ENCODE measurements around the gene ENOPH1. TPM values are rescaled to one million over a fixed set of nuclear protein-coding genes. Genes with fewer than 3 reads are reported as not detected.

ENOPH1 gene
- total and polyA plus RNA-seq, 2 of the 4 experiments (the other 2 are of a cell fraction): 18.0 to 36.0 TPM

DNA sequence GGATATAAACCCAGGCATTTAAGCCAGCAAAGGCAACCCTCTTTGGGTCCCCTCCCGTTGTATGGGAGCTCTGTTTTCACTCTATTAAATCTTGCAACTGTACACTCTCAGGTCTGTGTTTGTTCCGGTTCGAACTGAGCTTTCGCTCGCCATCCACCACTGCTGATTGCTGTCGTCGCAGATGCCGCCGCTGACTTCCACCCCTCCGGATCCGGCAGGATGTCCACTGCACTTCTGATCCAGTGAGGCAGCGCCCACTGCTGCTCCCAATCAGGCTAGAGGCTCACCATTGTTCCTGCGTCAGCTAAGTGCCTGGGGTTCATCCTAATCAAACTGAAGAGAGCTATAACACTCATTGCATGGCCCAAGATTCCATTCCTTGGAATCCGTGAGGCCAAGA, 49.2 kb downstream of the ENOPH1 start:
- intact Hi-C loops (cut with micrococcal nuclease) (no loop called here), in situ Hi-C loops (cut with MboI; ENCODE audit: low sequenced_read_pairs) (no loop called here), dilution Hi-C loops (cut with HindIII; ENCODE audit: low sequenced_read_pairs, unreplicated experiment) (no loop called here)
- Histone ChIP-seq H3K4me2 (ENCODE audit: low read depth, low read length) (no peak overlapping the region), H3K27ac (ENCODE audit: insufficient read depth, low read length) (no peak overlapping the region), H4K8ac (ENCODE audit: low read depth in 2 of 2, low read length in 2 of 2) (no peak overlapping the region), H3K27me3 (ENCODE audit: control insufficient read depth, insufficient read depth, low read length) (no peaks in the 10 kb centered on the region), H4K91ac (ENCODE audit: insufficient read depth, low read depth, low read length) (no peak overlapping the region), H2BK5ac (ENCODE audit: low read depth, low read length, poor library complexity, severe bottlenecking) (no peak overlapping the region), H2BK15ac (ENCODE audit: low read depth, low read length) (no peak overlapping the region), H3K56ac (ENCODE audit: extremely low read depth, insufficient read depth, low read length) (no peak overlapping the region), H2AK9ac (replicated peaks; ENCODE audit: low read depth, low read length, poor library complexity) (no peak overlapping the region), H3K23ac (ENCODE audit: low read depth, low read length) (no peak overlapping the region), H3K9ac (ENCODE audit: low read depth, low read length) (no peak overlapping the region), H2AK5ac (ENCODE audit: low read depth, low read length) (no peak overlapping the region), H3K14ac (replicated peaks; ENCODE audit: low read depth, low read length) (no peak overlapping the region), H2BK20ac (ENCODE audit: low read depth, low read length) (no peak overlapping the region), H4K20me1 (ENCODE audit: insufficient read depth, low read length) (no peaks in the 10 kb centered on the region), H3K9me1 (ENCODE audit: insufficient read depth, low read length) (no peaks in the 10 kb centered on the region), H3K79me1 (ENCODE audit: low read depth in 1 of 2, low read length in 2 of 2) (no peaks in the 10 kb centered on the region), H3K4me1 (ENCODE audit: control insufficient read depth, insufficient read depth, low read length) (no peaks in the 10 kb centered on the region), H3K18ac (ENCODE audit: low read depth, low read length) (no peak overlapping the region), H3K4ac (ENCODE audit: low read depth, low read length) (no peak overlapping the region), H2BK120ac (ENCODE audit: low read depth, low read length) (no peak overlapping the region), H3K9me3 (ENCODE audit: control insufficient read depth, insufficient read depth, low read length) (no peaks in the 10 kb centered on the region), H4K5ac (ENCODE audit: low read depth, low read length) (no peak overlapping the region), H3K36me3 (ENCODE audit: control insufficient read depth, insufficient read depth, low read length) (no peaks in the 10 kb centered on the region), H3K4me3 (ENCODE audit: insufficient read depth, low read depth, low read length) (no peak overlapping the region), H2AFZ (replicated peaks; ENCODE audit: low read length, poor library complexity) (no peak overlapping the region)
- ChIA-PET CTCF (no interaction called here), POLR2A (ENCODE audit: unreplicated experiment) (no interaction called here)
- 96% methylated on average over 8 of the region's 14 CpGs; no CpG with 5 or more reads in 1 of the 2 experiments for WGBS, 2 experiments (ENCODE audit: extremely low coverage in 2 of 2, insufficient read length in 1 of 2)
- no peak for ATAC-seq (ENCODE audit: low read depth)
- DNase-seq: no peak
- TF ChIP-seq NFE2L2 (IDR thresholded peaks at IDR 0.05; ENCODE audit: low read depth, low read length): no peak
- no peak for TF ChIP-seq RCOR1 (IDR thresholded peaks at IDR 0.05; ENCODE audit: insufficient replicate concordance, low read length)
- no peak for TF ChIP-seq SMC3 (IDR thresholded peaks at IDR 0.05; ENCODE audit: low read depth, low read length)
- TF ChIP-seq BHLHE40 (IDR thresholded peaks at IDR 0.05; ENCODE audit: low read depth, low read length): no peak
- TF ChIP-seq RFX5 (IDR thresholded peaks at IDR 0.05; ENCODE audit: low read depth, low read length): no peak
- no peak for TF ChIP-seq MXI1 (IDR thresholded peaks at IDR 0.05; ENCODE audit: borderline replicate concordance, low read depth, low read length)
- TF ChIP-seq MAFK (IDR thresholded peaks at IDR 0.05; ENCODE audit: low read depth, low read length): no peak
- TF ChIP-seq CEBPB (IDR thresholded peaks at IDR 0.05; ENCODE audit: low read depth, low read length): no peak
- no peak for TF ChIP-seq CHD1 (IDR thresholded peaks at IDR 0.05; ENCODE audit: low read depth, low read length)
- no peak for TF ChIP-seq MAZ (IDR thresholded peaks at IDR 0.05; ENCODE audit: borderline replicate concordance, low read depth, low read length)
- no peak for TF ChIP-seq RAD21 (IDR thresholded peaks at IDR 0.05; ENCODE audit: low read length)
- TF ChIP-seq, protein P1, sequence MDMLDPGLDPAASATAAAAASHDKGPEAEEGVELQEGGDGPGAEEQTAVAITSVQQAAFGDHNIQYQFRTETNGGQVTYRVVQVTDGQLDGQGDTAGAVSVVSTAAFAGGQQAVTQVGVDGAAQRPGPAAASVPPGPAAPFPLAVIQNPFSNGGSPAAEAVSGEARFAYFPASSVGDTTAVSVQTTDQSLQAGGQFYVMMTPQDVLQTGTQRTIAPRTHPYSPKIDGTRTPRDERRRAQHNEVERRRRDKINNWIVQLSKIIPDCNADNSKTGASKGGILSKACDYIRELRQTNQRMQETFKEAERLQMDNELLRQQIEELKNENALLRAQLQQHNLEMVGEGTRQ (IDR thresholded peaks at IDR 0.05; ENCODE audit: low read depth, low read length): no peak
- no peak for TF ChIP-seq FOS (IDR thresholded peaks at IDR 0.05; ENCODE audit: low read depth, low read length)
- TF ChIP-seq POLR2A (IDR thresholded peaks at IDR 0.05; ENCODE audit: low read depth, low read length): no peak
- TF ChIP-seq, protein P2, sequence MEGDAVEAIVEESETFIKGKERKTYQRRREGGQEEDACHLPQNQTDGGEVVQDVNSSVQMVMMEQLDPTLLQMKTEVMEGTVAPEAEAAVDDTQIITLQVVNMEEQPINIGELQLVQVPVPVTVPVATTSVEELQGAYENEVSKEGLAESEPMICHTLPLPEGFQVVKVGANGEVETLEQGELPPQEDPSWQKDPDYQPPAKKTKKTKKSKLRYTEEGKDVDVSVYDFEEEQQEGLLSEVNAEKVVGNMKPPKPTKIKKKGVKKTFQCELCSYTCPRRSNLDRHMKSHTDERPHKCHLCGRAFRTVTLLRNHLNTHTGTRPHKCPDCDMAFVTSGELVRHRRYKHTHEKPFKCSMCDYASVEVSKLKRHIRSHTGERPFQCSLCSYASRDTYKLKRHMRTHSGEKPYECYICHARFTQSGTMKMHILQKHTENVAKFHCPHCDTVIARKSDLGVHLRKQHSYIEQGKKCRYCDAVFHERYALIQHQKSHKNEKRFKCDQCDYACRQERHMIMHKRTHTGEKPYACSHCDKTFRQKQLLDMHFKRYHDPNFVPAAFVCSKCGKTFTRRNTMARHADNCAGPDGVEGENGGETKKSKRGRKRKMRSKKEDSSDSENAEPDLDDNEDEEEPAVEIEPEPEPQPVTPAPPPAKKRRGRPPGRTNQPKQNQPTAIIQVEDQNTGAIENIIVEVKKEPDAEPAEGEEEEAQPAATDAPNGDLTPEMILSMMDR (conservative IDR thresholded peaks at IDR 0.05; ENCODE audit: low read depth, low read length): no peak
- TF ChIP-seq, protein P3, sequence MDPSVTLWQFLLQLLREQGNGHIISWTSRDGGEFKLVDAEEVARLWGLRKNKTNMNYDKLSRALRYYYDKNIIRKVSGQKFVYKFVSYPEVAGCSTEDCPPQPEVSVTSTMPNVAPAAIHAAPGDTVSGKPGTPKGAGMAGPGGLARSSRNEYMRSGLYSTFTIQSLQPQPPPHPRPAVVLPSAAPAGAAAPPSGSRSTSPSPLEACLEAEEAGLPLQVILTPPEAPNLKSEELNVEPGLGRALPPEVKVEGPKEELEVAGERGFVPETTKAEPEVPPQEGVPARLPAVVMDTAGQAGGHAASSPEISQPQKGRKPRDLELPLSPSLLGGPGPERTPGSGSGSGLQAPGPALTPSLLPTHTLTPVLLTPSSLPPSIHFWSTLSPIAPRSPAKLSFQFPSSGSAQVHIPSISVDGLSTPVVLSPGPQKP (IDR thresholded peaks at IDR 0.05; ENCODE audit: borderline replicate concordance, low read depth, low read length): no peak
- BruUV-seq (replicated peaks): no TSS peak
